NCI-H526 (cell line): Measurements from ENCODE around the gene BEND7.
A peak's percentile ranks its signal among the peaks of the same experiment; 100 is the strongest.
"Not testable (repeated sequence)": the region's sequence is repeated elsewhere in the genome, so short reads cannot be mapped to it uniquely, and the experiment has no call there.

Source experiments
- DNase-seq, 2 experiments: peaks; one replicate each; lab custom pipeline; 2025; lab: John Stamatoyannopoulos, UW

The BEND7 gene, protein sequence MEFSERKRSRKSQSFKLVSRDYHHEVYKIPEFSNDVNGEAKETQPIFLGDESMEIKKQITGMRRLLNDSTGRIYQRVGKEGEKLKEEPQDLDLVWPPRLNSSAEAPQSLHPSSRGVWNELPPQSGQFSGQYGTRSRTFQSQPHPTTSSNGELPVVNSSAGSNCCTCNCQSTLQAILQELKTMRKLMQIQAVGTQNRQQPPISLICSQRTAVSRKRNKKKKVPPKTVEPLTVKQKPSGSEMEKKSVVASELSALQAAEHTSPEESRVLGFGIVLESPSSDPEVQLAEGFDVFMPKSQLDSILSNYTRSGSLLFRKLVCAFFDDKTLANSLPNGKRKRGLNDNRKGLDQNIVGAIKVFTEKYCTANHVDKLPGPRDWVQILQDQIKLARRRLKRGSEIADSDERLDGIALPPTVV

DNA sequence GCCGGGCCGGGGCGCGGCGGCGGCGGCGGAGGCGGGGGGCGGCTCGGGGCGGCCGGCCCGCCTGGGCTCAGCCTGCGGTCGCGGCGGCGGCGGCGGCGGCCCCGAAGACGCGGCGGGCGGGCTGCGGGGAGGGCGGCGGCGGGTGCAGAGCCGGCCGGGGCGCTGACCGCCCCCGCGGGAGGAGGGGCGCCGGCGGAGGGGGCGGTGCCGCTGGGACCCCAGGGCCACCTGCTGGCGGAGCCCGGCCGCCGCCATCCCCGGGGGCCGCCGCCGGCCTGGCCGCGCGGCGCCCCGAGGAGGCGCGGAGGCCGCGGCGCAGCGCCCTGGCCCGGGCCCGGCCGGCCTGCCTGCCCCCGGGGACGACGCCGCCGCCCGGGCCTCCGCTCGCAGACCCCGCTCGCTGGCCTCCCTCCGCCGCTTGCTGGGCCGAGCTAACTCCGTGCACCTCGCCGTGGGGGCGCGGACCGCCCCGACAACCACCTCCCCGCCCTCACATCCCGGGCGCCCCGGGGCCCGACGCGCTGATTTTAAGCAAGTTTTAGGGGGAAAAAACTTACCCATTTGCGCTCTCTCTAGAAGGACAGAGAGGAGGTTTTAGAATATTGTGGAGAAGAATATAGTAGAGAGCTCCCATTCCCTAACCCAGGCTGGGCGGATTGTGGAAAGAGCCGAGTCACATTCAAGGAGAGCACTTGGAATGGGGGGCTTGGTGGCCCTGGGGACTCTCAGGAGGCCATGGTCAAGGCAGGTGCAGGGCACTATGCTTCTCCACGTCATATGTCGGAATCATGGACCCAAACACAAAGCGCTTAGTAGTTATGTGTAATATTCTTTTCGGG lies at the start of gene BEND7:
TSS of gene BEND7 (minus strand) at position 140 of the 839 bp plus-strand sequence. CDS start 481 bp downstream, outside the sequence.
- DNase-seq: peak in 1 of 2 experiments; percentile 60

DNA sequence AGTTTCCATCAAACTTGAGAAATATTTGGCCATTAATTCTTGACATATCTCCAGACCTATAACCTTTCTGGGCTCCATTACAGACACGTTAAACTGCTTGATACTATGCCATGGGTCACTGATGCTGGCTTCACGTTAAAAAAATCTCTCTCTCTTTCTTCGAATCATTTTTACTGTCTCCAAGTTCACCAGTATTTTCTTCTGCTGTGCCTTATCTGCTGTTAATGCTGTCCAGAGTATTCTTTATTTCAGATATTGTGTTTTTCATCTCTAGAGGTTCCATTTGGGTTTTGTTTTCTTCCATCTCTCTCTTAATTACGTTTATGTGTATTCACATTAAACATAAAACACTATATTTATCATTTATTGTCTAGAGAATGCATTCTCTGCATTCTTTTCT lies 45.1 kb upstream of the BEND7 start:
- no peak for DNase-seq

DNA sequence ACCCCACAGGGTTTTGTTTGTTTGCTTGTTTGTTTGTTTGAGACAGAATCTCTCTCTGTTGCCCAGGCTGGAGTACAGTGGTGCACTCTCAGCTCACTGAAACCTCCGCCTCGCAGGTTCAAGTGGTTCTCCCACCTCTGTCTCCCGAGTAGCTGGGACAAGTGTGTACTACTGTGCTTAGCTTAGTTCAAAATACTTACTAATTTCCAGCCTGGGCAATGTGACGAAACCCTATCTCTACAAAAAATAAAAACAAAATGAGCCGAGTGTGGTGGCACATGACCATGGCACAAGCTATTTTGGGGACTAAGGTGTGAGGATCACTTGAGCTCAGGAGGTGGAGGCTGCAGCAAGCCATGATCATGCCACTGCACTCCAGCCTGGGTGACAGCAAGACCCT lies 42.7 kb upstream of the BEND7 start:
- DNase-seq: no peak

- no peak for DNase-seq
Observed at GRCh38 chr10:13567030-13567429, 38.2 kb upstream of the BEND7 start.

DNA sequence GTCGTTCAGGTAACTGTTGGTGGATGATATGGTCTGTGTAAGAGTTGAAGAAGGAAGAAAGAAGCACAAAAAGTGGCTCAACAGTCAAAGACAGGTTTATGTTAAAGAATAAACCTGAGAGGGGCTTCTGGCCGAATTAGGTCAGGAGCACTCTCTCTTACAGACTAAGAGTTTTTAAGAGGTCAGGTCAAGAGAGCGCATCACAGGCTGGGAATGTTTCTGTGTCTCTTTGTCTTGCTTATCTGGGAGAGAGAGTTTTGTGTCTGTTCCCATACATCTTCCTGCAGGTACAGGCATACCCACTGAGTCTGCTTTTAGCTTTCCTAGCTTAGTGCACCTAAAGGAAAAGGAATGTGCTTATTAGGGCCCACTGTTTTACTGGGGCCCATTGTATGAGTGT lies 35.8 kb upstream of the BEND7 start:
- DNase-seq: no peak

- no peak for DNase-seq
Observed at GRCh38 chr10:13563481-13564445, 34.9 kb upstream of the BEND7 start.

DNA sequence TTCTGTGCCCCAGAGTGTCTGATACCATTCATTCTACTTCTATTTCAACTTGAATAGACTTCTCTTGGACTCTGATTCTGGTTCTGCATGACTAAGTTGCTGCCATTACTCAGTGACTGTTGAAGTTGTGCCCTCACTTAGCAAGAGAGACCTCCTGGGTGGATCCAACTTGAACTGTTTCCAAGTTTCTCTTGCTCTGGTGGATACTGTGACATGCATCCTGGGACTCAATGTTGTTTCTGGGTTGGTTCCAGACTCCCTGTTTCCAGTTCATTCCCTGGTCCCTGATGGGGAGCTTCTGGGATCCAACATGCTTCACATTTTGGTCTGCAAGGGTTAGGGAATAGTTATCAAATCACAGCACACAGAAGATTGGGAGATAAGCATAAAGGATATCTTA lies 31.8 kb upstream of the BEND7 start:
- DNase-seq: no peak

DNA sequence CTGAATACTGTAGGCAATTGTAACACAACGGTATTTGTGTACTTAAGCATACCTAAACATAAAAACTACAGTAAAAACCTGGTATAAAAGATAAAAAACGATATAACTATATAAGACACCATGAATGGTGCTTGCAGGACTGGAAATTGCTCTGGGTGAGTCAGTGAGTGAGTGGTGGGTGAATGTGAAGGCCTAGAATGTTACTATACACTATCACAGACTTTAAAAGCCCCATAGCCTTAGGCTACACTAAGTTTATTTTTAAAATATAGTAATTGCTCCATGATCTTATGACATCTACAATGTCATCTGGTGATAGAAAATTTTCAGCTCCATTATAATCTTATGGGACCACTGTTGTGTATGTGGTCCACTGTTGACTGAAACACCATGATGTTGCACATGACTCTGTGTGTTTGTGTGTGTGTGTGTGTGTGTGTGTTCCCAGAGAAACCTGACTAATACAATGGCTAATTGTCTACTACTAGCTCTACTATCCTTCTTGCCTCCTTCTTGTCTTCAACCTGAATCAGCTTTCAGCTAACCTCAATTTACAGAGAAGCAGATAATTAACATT lies 30.4 kb upstream of the BEND7 start:
- DNase-seq: no peak

GRCh38 chr10:13555884-13556510 lies 27.2 kb upstream of the BEND7 start:
- DNase-seq: peak in 1 of 2 experiments; percentile 6

DNA sequence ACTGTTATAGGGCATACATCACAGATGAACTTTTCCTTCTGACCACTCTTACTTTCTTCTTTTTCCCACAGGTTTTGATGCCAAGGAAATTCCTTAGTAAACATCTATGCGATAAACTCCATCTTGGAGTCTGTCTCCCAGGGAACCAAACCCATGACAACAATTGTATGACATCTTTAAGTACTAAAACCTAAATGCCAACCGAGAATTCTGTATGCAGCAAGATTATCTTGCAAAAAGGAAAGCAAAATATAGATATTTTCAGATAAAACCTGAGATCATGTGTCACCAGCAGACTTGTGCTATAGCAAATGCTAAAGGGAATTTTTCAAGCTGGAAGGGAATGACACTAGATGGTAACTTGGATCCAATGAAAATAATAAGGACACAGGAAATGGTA lies 22.0 kb upstream of the BEND7 start:
- DNase-seq: no peak

- DNase-seq: no peak
Observed at GRCh38 chr10:13542533-13542932, 13.7 kb upstream of the BEND7 start.

DNA sequence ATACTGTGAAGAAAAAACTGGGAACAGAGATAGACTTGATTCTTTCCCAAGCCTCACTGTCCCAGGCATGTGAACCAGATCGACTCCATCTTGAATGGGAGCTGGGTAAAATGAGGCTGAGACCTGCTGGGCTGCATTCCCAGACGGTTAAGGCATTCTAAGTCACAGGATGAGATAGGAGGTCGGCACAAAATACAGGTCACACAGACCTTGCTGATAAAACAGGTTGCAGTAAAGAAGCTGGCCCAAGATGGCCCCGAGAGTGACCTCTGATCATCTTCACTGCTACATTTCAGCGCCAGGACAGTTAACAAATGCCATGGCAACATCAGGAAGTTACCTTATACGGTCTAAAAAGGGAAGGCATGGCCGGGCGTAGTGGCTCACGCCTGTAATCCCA lies 9.2 kb upstream of the BEND7 start:
- DNase-seq: not testable (repeated sequence)

DNA sequence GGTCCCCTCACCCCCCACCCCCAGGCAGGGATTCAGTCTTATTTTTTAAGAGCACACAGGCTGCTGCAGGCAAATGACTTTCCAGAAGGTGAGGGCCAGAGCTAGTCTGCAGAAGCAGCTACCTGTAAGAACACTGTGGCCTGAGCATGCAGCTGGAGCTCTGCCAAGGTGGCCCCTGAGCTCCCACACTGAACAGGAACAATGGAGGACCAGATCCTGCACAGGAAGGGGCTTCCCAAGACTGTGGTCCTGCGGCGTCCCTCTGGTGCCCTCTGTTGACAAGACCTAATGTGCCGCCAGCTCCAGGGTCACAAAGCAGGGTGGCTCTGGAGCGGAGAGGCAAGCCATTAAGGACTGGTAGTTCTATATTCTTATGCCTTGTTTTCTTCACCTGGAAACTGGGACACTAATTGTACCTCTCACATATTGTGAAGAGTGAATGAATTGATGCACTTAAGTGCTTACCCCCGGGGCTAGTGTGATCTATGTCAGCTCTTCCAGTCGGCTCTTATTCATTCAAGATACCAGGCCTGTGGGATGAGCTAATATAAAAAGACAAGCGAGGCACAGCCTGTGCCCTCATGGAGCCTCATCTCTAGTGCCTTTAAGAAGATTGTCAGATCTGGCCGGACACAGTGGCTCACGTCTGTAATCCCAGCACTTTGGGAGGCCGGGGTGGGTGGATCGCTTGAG lies 8.0 kb upstream of the BEND7 start:
- DNase-seq: peak; percentile 55 to 81

DNA sequence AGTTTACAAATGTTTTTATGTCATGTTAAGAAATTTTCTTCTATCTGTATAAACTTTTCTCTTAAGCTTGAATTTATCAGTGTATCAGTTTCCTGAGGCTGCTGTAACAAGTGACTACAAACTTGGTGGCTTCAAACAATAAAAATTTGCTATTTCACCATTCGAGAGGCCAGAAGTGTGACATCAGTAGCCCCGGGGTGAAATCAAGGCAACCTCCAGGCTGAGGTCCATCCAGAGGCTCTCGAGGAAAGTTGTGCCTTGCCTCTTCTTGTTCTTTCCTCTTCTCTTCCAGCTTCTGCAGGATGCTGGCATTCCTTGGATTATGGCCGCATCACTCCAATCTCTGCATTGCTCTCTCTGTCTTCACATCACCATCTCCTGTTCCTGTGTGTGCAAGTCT lies 6.5 kb upstream of the BEND7 start:
- no peak for DNase-seq

GRCh38 chr10:13529714-13529973 lies 830 bp upstream of the BEND7 start:
- no peak for DNase-seq

DNA sequence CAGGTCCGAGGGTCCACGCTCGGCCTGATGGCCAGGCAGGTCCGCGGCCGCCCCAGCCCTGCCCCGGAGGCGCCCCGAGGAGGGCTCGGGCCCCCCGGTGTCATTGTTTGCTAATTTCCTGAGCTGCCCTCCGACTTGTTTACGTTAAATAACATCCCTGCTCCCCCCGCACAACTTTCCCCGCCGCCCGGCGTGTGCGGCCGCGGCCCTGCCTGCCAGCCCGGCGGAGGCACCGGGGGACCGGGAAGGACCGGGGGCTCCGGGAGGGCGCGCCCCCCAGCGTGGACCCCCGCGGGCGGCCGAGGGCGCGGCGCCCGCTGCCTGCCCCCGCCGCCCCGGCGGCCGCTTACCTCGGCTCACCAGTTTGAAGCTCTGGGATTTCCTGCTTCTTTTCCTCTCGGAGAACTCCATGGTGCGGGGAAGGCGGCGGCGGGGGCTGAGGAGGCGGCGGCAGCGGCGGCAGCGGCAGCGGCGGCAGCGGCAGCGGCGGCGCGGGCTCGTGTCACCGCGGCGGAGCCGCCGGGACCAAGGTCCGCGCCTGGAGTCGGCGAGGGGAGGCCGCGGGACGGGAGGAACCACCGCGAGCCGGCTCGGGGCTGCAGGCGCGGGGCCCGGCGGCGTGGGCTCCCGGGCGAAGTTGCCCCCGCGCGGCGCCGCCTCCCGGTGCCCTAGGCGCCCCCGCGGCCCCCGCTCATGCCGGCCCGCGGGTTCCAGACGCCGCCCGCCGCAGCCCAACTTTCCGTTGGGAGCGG lies 515 bp downstream of the BEND7 start:
- DNase-seq: peak in 1 of 2 experiments; percentile 60

- no peak for DNase-seq
Observed at GRCh38 chr10:13527864-13528122, 1.0 kb downstream of the BEND7 start.

DNA sequence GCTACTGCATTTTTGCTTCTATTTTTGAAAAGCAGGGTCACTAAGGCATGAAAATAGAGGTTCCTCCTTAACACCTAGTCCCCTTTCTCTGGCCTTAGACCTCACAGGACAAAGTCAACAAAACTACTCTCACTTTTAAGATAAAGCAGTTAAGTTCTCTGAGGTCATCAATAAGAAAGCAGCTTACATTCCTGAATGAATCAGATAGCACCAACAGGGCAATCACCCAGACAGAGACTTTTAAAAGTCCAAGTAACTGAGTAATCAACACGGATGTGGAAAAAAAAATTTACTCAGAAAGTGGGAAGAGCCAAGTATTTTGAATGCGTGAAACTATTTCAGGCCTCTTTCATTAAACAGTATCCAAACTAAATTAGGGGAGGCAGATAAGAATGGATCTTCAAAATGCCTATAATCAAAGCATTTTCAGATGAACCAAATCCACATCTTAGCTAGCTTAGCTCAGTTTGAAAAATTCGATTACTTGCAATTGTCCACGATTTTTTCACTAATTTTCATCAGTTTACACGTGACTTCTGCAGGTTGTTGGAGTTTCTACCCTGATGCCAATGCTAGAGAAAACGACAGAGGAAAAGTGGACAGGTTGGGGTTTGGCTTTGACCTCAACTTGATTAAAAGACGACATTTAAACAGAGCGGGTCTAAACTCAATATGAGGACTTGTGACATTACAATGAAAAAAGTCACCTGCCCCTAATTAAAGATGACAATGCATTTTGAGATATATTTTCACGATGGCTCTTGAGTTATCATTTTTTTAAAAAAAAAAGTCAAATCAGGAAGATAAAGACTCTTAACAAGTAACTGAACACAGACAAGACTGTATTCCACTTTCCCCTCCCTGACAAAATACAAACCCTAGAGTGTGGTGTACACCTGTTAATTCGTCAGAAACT lies 1.6 kb downstream of the BEND7 start:
- DNase-seq: no peak

GRCh38 chr10:13525663-13526062 lies 3.2 kb downstream of the BEND7 start:
- DNase-seq: no peak
